Fibroblast of pulmonary artery (primary cell): Measurements from ENCODE around the gene ATP9A.

Experiments used
- DNase-seq: peaks from one replicate; pipeline ENCODE4 v3.0.0-alpha.2; 2010; ENCODE audit warnings: low read depth
- H3K4me3 ChIP-seq: replicated peaks from 2 replicates; pipeline ENCODE4 v1.5.1; 2011; ENCODE audit warnings: low read depth, mild to moderate bottlenecking, control low read depth, low read length, moderate library complexity
- CTCF ChIP-seq: IDR thresholded peaks from 2 replicates; pipeline ENCODE4 v1.5.1; 2011; ENCODE audit warnings: mild to moderate bottlenecking, control low read depth, low read length, inconsistent platforms; ENCODE audit errors: missing control alignments

The ATP9A gene

GRCh38 chr20:51592564-51592963, 175.6 kb downstream of the ATP9A start:
- DNase-seq: no peak
- H3K4me3 ChIP-seq: no peak overlapping the region
- no peak for TF ChIP-seq CTCF

GRCh38 chr20:51591871-51592270, 176.3 kb downstream of the ATP9A start:
- DNase-seq: no peak
- TF ChIP-seq CTCF: no peak
- H3K4me3 ChIP-seq: no peak overlapping the region

- no peak for TF ChIP-seq CTCF
- DNase-seq: no peak
- H3K4me3 ChIP-seq: no peak overlapping the region
These were observed 179.4 kb downstream of the ATP9A start for GRCh38 chr20:51588762-51589161.

- TF ChIP-seq CTCF: no peak
- DNase-seq: no peak
These were observed 181.0 kb downstream of the ATP9A start for GRCh38 chr20:51587145-51587544.

GRCh38 chr20:51586005-51586440, 182.2 kb downstream of the ATP9A start:
- DNase-seq: peak; percentile 68
- TF ChIP-seq CTCF: no peak
- no peak overlapping the region for H3K4me3 ChIP-seq

More at GRCh38 chr20:51587145-51587544, 181.0 kb downstream of the ATP9A start:
- no peak overlapping the region for H3K4me3 ChIP-seq

GRCh38 chr20:51585148-51585547, 183.0 kb downstream of the ATP9A start:
- TF ChIP-seq CTCF: no peak
- no peak for DNase-seq
- H3K4me3 ChIP-seq: no peak overlapping the region

- DNase-seq: no peak
- no peak for TF ChIP-seq CTCF
- H3K4me3 ChIP-seq: no peak overlapping the region
These were observed 183.5 kb downstream of the ATP9A start for GRCh38 chr20:51584737-51585136.
